OCI-LY1 (cell line): ENCODE data around the gene HOXC11.

Source experiments
- CTCF ChIP-seq: fragments of 200-600 bp; sonication (generic), shearing (Covaris generic); IDR thresholded peaks from 2 replicates; pipeline ENCODE4 v1.5.1; 2017; ENCODE audit warnings: mild to moderate bottlenecking, antibody characterized with exemption, low read length, moderate library complexity, mixed read lengths
- EZH2 ChIP-seq: fragments of 200-600 bp; sonication (generic), shearing (Covaris generic); IDR thresholded peaks from 2 replicates; pipeline ENCODE4 v1.8.0; 2017; ENCODE audit warnings: borderline replicate concordance, mixed run types, mild to moderate bottlenecking, antibody characterized with exemption, low read length, moderate library complexity, mixed read lengths

GRCh38 chr12:54006559-54007220 is 33.8 kb downstream of the HOXC11 start:
- TF ChIP-seq CTCF (no peak), EZH2 (no peak)
